ENCODE data around the gene LTBP4.

DNA sequence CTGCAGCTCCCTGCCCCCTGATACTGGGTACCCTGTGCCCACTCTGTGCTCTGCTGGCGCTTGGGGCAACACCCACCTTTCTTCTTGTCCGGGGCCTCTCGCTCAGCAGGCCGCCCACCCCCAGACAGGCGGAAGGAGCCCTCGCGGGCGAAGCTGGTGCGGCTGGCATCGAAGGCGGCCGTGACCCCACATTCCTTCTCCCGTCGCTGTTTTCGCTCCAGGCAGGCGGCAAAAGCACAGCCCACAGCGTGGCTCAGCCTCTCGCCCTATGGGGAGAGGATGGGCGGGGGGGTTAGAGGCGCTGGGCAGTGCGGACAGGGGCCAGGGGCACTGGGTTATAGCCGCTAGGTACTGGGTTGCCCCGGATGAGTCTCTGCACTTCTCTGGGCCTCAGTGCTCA, 76.0 kb downstream of the LTBP4 start:
- no peak for TF ChIP-seq POLR2A (IDR thresholded peaks at IDR 0.05)
- TF ChIP-seq, protein P1, sequence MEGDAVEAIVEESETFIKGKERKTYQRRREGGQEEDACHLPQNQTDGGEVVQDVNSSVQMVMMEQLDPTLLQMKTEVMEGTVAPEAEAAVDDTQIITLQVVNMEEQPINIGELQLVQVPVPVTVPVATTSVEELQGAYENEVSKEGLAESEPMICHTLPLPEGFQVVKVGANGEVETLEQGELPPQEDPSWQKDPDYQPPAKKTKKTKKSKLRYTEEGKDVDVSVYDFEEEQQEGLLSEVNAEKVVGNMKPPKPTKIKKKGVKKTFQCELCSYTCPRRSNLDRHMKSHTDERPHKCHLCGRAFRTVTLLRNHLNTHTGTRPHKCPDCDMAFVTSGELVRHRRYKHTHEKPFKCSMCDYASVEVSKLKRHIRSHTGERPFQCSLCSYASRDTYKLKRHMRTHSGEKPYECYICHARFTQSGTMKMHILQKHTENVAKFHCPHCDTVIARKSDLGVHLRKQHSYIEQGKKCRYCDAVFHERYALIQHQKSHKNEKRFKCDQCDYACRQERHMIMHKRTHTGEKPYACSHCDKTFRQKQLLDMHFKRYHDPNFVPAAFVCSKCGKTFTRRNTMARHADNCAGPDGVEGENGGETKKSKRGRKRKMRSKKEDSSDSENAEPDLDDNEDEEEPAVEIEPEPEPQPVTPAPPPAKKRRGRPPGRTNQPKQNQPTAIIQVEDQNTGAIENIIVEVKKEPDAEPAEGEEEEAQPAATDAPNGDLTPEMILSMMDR (IDR thresholded peaks at IDR 0.05), result no peak
